SH-SY5Y (cell line): ENCODE measurements around the gene OSBPL5.

Source experiments
- GATA2 ChIP-seq: IDR thresholded peaks from 2 replicates; pipeline ENCODE4 v1.6.1; 2011; ENCODE audit warnings: mild to moderate bottlenecking, low read depth, low read length
- GATA3 ChIP-seq: IDR thresholded peaks from 2 replicates; pipeline ENCODE4 v1.6.1; 2011; ENCODE audit warnings: low read depth, mild to moderate bottlenecking, low read length, moderate library complexity

- TF ChIP-seq GATA2 (no peak), GATA3 (no peak)
Measured at GRCh38 chr11:3159296-3160190, 5.6 kb downstream of the OSBPL5 start.
